ENCODE results near the gene SIN3A.
A peak's percentile ranks its signal among the peaks of the same experiment; 100 is the strongest.
"Not testable (repeated sequence)": the region's sequence is repeated elsewhere in the genome, so short reads cannot be mapped to it uniquely, and the experiment has no call there.

SIN3A gene

DNA sequence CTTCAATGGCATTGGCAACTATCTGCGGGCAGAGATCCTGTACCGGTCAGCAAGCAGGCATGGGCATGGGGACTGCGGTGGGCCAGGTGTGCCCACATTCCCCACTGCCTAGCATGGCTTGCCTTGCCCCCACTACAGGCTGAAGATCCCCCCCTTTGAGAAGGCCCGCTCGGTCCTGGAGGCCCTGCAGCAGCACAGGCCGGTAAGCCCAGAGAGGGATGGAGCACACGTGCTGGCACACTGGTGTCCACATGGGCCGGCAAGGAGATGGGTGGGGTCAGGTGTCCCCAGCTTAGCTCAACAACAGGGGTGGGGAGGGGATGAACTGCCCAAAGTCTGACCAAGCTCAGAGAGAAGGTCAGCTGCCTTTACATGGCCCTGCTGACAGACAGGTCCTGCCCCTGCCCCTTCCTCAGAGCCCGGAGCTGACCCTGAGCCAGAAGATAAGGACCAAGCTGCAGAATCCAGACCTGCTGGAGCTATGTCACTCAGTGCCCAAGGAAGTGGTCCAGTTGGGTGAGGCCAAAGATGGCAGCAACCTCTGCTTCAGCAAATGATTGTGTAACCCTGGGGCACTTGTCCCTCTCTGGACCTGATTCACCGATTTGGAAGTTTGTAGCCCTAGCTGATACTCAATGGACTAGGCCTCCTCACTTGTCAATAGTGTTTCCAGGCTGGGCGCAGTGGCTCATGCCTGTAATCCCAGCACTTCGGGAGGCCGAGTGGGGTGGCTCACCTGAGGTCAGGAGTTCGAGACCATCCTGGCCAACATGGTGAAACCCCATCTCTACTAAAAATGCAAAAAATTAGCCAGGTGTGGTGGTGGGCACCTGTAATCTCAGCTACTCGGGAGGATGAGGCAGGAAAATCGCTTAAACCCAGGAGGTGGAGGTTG is 99.1 kb downstream of the SIN3A start:
- no peak for DNase-seq (ENCODE audit: low read depth)
- no peak overlapping the region for H3K4me3 ChIP-seq (replicated peaks; ENCODE audit: low read depth, low read length)
- TF ChIP-seq, protein P1, sequence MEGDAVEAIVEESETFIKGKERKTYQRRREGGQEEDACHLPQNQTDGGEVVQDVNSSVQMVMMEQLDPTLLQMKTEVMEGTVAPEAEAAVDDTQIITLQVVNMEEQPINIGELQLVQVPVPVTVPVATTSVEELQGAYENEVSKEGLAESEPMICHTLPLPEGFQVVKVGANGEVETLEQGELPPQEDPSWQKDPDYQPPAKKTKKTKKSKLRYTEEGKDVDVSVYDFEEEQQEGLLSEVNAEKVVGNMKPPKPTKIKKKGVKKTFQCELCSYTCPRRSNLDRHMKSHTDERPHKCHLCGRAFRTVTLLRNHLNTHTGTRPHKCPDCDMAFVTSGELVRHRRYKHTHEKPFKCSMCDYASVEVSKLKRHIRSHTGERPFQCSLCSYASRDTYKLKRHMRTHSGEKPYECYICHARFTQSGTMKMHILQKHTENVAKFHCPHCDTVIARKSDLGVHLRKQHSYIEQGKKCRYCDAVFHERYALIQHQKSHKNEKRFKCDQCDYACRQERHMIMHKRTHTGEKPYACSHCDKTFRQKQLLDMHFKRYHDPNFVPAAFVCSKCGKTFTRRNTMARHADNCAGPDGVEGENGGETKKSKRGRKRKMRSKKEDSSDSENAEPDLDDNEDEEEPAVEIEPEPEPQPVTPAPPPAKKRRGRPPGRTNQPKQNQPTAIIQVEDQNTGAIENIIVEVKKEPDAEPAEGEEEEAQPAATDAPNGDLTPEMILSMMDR (IDR thresholded peaks at IDR 0.05; ENCODE audit: low read length, missing control alignments): no peak

DNA sequence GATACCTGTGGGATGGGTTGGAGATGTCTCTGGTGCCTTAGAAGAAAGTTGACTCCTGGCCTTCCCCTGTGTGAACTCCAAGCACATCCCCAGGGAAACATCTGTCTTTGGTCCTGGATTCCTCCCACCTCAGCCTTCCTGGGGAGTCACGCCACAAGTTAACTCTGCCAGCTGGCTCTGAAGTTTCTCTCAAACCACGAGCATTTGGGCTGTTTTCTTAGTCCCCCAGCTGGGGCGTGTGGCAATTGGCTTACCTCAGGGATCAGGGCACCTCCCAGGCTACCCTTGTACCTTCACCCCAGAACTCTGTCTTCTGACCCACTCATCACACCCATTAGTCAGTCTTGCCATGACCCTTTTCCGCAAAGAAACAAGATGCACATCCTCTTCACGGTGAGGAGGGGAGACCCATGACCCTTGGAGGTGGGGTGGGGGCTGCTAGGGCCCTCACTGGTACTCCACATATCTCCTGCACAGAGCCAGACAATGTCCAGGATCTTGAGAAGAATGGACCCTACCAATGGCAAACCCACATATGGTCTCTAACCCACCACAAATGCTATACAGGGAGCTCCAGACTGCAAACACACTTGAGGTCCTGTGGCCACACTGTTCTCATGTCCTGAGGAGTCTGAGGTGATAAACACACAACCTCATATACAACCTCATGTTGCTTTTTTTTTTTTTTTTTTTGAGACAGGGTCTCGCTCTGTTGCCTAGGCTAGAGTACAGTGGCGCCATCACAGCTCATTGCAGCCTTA is 100.7 kb downstream of the SIN3A start:
- DNase-seq (ENCODE audit: low read depth): no peak
- TF ChIP-seq, protein P1 (IDR thresholded peaks at IDR 0.05; ENCODE audit: low read length, missing control alignments): no peak
- no peak overlapping the region for H3K4me3 ChIP-seq (replicated peaks; ENCODE audit: low read depth, low read length)

DNA sequence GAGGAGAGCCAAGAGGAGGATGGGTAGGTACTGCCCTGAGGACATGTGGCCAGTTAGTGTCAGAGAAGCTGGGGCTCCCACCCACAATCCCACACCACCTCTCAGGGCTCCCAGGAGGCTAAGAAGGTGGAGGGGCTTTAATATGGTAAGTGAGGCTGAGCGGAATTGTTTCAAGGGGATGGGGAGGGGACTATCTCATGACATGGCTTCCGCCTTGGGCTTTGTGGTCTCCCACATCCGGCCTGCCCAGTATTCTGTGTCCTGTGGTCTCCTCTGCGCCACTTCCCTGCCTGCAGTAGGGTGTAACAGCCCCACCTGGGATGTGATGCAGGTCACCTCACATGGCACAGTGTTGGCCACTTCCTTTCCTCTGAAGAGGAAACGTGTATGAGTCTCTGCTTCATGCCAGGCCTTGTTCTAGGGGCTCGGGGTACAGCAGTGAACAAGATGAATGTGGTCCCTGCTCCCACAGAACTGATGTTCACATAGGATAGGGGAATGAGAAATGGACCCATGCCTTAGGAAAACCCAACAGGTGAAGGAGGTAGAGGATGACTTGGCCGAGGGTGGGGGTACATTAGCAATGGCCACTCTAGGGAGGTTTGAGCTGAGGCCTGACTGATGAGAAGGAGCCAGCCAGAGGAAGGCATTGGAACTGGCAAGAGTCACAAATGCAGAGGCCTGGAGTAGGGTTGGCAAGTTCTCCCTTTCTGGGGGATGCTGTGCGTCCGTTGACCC is 101.5 kb downstream of the SIN3A start:
- H3K4me3 ChIP-seq (replicated peaks; ENCODE audit: low read depth, low read length): no peak overlapping the region
- DNase-seq (ENCODE audit: low read depth): no peak
- TF ChIP-seq, protein P1 (IDR thresholded peaks at IDR 0.05; ENCODE audit: low read length, missing control alignments): no peak

DNA sequence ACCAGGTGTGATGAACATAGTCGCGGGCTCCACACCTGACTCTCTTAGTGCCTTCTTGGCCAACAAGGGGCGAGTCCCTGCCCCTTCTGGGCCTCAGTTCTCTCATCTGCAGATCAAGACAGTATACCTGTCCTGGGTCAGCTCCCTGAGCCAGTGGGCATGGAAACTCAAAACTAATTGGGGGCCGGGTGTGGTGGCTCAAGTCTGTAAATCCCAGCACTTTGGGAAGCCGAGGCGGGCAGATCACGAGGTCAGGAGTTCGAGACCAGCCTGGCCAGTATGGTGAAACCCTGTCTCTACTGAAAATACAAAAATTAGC is 102.2 kb downstream of the SIN3A start:
- H3K4me3 ChIP-seq (replicated peaks; ENCODE audit: low read depth, low read length); DNase-seq (ENCODE audit: low read depth): not testable (repeated sequence)

DNA sequence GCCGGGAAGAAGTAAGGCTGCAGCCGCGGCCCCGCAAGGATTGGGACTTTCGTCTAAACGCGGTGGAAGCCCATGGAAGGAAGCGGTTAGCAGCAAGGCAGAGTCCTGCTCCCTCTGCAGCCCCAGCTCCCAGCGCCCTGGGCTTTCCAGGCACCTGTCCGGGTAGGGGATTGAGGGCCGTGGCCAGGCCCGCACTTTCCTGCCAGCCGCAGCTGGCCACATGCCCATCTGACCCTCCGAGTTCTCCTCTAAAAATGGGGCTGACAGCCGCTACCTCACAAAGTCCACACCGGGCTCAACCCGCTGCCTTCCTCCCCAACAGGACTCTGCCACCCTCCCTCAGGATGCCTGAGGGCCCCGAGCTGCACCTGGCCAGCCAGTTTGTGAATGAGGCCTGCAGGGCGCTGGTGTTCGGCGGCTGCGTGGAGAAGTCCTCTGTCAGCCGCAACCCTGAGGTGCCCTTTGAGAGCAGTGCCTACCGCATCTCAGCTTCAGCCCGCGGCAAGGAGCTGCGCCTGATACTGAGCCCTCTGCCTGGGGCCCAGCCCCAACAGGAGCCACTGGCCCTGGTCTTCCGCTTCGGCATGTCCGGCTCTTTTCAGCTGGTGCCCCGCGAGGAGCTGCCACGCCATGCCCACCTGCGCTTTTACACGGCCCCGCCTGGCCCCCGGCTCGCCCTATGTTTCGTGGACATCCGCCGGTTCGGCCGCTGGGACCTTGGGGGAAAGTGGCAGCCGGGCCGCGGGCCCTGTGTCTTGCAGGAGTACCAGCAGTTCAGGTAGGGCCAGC is 102.7 kb downstream of the SIN3A start:
- no peak for DNase-seq (ENCODE audit: low read depth)
- H3K4me3 ChIP-seq (replicated peaks; ENCODE audit: low read depth, low read length): peak overlapping the region; percentile 79
- TF ChIP-seq, protein P1 (IDR thresholded peaks at IDR 0.05; ENCODE audit: low read length, missing control alignments): no peak

DNA sequence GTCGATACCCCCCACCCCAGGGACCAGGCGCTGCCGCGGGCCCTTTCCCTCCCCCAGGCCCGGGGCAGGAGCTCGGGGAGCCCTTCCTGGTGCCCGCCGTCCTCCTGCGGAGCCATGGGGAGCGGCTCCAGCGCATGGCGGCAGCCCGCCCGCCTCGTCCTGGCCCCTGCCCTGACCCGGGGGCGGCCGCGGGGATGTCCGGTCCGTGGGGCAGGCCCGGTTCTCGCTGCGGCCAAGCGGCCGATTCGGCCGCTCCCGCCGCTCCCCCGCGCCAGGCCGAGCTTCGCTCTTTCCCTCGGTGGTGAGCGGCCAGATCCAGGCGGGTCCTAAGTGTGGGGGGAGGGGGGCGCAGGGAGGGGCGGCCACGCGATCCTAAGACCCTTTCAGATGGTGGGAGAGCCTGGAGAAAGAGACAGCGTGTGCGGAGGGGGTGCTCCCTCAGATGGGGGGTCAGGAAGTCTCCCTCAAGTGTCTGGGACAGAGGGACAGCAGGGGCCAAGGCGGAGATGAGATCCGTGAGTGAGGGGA is 103.4 kb downstream of the SIN3A start:
- TF ChIP-seq, protein P1 (IDR thresholded peaks at IDR 0.05; ENCODE audit: low read length, missing control alignments): no peak
- DNase-seq (ENCODE audit: low read depth): no peak

More for the DNA sequence above, 103.4 kb downstream of the SIN3A start:
- peak overlapping the region; percentile 79 for H3K4me3 ChIP-seq (replicated peaks; ENCODE audit: low read depth, low read length)
